Epithelial cell of esophagus (primary cell): ENCODE results near the gene SLC9A8.

Experiments used
- DNase-seq: peaks from one replicate; pipeline ENCODE4 v3.0.0; 2010; ENCODE audit warnings: low read depth
- H3K4me3 ChIP-seq: 2 replicates; pipeline ENCODE4 v1.5.1; 2011; ENCODE audit warnings: mild to moderate bottlenecking, low read length, control low read depth
- CTCF ChIP-seq: IDR thresholded peaks from 2 replicates; pipeline ENCODE4 v1.5.1; 2011; ENCODE audit warnings: low read depth, mild to moderate bottlenecking, low read length, control low read depth, inconsistent platforms; ENCODE audit not compliant: insufficient read depth; ENCODE audit errors: missing control alignments

SLC9A8 gene

GRCh38 chr20:49808753-49809152, 3.9 kb upstream of the SLC9A8 start:
- no peak for TF ChIP-seq CTCF
- no peak for DNase-seq
- H3K4me3 ChIP-seq, result no peak overlapping the region

GRCh38 chr20:49809803-49810359, 2.7 kb upstream of the SLC9A8 start:
- no peak for DNase-seq
- TF ChIP-seq CTCF, result no peak
- H3K4me3 ChIP-seq, result no peak overlapping the region

- no peak for TF ChIP-seq CTCF
- H3K4me3 ChIP-seq, result no peak overlapping the region
- DNase-seq, result peak; percentile 46
Observed at GRCh38 chr20:49810491-49811190, 2.0 kb upstream of the SLC9A8 start.

GRCh38 chr20:49811825-49812506, 662 bp upstream of the SLC9A8 start:
- H3K4me3 ChIP-seq, result peak overlapping the region; percentile 76
- peak; percentile 37 for DNase-seq
- TF ChIP-seq CTCF, result no peak

- TF ChIP-seq CTCF, result no peak
- H3K4me3 ChIP-seq, result peak overlapping the region; percentile 76
- no peak for DNase-seq
Observed at GRCh38 chr20:49813305-49813974, 812 bp downstream of the SLC9A8 start.

GRCh38 chr20:49814057-49814694, 1.5 kb downstream of the SLC9A8 start:
- DNase-seq, result peak; percentile 28
- H3K4me3 ChIP-seq, result no peak overlapping the region
- no peak for TF ChIP-seq CTCF
